ENCODE measurements around the gene PHF13.

PHF13 gene

DNA sequence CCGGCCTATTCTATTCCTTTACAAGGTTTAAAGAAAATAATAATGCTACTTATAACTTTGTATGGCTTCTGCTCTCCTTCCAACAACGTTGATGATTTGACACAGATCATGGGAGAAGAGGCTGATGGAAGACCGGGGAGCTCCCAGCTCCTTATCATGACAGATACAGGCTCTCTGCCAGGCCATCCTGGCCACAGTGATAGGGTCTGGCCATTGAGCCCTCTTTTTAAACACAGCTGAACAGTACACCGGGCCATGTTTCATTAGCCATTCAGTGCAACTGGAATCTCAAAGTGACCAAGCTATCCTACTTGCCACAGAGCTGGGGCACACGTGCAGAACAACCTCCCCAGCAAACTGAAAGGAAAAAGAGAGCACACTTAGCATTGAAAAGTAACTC lies 53.2 kb downstream of the PHF13 start:
- DNase-seq (ENCODE audit: low read depth), result no peak

DNA sequence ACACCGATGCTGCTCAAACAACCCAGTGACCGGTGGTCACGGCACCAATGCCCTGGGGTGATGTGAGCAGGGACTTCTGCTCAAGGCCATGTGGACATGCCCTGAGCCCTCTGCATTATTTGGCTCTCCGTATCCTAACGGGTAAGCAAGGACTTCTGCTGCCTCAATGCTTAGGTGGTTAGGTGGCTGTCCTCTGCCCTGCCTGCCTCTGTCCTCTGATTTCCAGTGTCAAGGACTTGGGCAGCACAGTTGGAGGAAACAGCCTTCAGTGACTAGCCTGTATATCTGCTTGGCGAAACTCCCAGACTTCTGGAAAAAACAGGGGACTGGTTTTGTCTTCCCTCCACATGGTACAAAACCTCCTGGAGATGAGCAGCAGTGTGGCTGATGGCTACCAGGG lies 53.6 kb downstream of the PHF13 start:
- DNase-seq (ENCODE audit: low read depth), result no peak

DNA sequence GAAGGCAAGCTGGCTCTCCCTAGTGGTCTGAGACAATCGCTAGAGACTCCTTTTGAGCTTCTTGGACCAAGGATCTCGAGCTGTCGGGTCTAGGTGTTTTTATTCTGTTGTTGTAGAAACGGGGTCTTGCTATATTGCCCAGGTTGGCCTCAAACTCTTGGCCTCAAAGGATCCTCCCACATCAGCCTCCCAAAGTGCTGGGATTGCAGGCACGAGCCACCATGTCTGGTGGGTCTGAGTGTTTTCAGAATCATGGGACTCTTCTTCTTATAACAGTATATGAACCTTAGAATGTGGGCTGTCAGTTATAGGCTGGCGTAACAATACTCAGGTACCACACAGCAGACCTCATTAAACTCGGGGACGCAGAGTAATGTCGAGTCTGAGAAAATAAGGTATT lies 55.0 kb downstream of the PHF13 start:
- no peak for DNase-seq (ENCODE audit: low read depth)

- DNase-seq (ENCODE audit: low read depth), result no peak
Measured at GRCh38 chr1:6672558-6672957, 59.0 kb downstream of the PHF13 start.
